ENCODE measurements around the gene CLNK. TPM values are rescaled to one million over a fixed set of nuclear protein-coding genes. Genes with fewer than 3 reads are reported as not detected.
A peak's percentile ranks its signal among the peaks of the same experiment; 100 is the strongest.

The CLNK gene
- total RNA-seq, 2 experiments from 2014 or later, result 0.05 to 0.17 TPM

DNA sequence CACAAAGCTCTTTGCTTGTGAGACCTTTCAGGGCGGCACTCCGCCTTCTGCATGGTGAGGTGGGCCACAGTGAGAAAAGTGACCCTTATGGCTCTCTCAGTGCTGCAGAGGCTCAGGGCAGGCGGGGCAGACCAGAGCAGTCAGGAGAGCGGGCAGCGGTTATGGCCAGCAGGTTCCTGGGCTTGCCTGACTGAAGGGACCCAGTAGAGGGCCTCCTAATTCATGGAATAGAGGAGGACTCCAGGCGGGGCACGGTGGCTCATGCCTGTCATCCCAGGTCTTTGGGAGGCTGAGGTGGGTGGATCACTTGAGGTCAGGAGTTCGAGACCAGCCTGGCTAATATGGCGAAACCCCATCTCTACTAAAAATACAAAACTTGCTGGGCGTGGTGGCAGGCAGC, 91.4 kb downstream of the CLNK start:
- no peak for ATAC-seq (ENCODE audit: poor library complexity)
- Histone ChIP-seq H3K9me3 (ENCODE audit: control insufficient read depth in 1 of 2, insufficient read depth in 1 of 2, low read length in 2 of 2) (no peaks in the 10 kb centered on the region), H3K27me3 (ENCODE audit: control insufficient read depth in 1 of 2, insufficient read depth in 2 of 2, low read length in 2 of 2) (no peaks in the 10 kb centered on the region), H3K4me3 (ENCODE audit: low read length) (no peak overlapping the region), H3K27ac (ENCODE audit: low read depth in 1 of 2, low read length in 2 of 2) (no peak overlapping the region), H3K4me1 (ENCODE audit: insufficient read depth, low read length) (peaks cover 17% of the 10 kb centered on the region), H3K36me3 (ENCODE audit: insufficient read depth, low read length) (no peaks in the 10 kb centered on the region)
- TF ChIP-seq, protein P1, sequence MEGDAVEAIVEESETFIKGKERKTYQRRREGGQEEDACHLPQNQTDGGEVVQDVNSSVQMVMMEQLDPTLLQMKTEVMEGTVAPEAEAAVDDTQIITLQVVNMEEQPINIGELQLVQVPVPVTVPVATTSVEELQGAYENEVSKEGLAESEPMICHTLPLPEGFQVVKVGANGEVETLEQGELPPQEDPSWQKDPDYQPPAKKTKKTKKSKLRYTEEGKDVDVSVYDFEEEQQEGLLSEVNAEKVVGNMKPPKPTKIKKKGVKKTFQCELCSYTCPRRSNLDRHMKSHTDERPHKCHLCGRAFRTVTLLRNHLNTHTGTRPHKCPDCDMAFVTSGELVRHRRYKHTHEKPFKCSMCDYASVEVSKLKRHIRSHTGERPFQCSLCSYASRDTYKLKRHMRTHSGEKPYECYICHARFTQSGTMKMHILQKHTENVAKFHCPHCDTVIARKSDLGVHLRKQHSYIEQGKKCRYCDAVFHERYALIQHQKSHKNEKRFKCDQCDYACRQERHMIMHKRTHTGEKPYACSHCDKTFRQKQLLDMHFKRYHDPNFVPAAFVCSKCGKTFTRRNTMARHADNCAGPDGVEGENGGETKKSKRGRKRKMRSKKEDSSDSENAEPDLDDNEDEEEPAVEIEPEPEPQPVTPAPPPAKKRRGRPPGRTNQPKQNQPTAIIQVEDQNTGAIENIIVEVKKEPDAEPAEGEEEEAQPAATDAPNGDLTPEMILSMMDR (IDR thresholded peaks at IDR 0.05), result no peak
- no peak overlapping the region for H3K27ac Mint-ChIP-seq
- ChIA-PET CTCF (no interaction called here), POLR2A (no interaction called here)
- no peaks in the 10 kb centered on the region for H3K9me3 Mint-ChIP-seq
- peaks cover 24% of the 10 kb centered on the region for H3K4me1 Mint-ChIP-seq (ENCODE audit: low read depth)
- no peaks in the 10 kb centered on the region for H3K36me3 Mint-ChIP-seq (ENCODE audit: low read depth)
- intact Hi-C loops (cut with DNase I, micrococcal nuclease), result no loop called here
- H3K4me3 Mint-ChIP-seq, result no peak overlapping the region
- DNase-seq, result no peak
- no peaks in the 10 kb centered on the region for H3K27me3 Mint-ChIP-seq

DNA sequence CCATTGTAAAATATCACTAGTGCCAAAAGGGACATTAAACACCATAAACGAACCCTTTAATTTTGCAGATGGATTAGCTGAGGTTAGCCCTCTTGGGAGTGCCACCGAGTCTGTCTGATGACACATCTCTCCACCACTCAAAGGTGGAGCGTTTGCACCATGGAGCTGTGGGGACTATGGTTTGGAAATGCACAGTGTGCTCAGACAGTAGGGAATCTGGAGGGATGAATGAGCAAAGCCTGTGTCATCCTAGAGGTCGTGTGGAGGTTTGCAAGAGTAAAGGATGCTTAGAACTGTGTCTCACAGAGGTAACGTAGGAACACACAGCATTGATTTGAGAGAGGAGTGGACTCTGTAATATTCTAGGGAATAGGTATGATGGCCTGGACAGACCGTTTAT, 93.7 kb downstream of the CLNK start:
- POLR2A ChIA-PET, result interaction anchor here (1.4 kb wide), 1 partner anchor 81 kb away, joined by 4 read pairs; no protein-coding TSS in a partner anchor
- intact Hi-C loops (cut with DNase I, micrococcal nuclease), result no loop called here

DNA sequence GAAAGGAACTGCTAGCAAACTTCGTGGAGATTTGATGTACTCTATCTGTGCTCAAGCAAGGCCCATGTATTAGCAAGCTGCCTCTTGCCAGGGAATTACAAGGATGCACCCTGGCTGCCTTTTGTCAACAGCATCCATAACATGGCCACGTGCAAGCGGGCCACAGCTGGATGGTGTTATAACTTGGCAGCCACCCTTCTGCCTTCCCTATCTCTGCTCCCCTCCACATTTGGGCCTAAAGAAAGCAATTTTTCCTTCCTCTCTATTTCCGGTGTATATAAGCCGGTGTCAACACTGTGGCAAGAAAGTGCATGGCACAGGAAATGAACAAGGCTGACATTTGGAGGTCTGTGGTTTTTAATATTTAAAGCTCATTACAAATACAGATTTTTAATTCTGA, 94.8 kb downstream of the CLNK start:
- no peak for ATAC-seq (ENCODE audit: poor library complexity)
- H3K27ac Mint-ChIP-seq, result peak overlapping the region; percentile 17
- peak in 1 of 14 experiments; percentile 42 for DNase-seq

More for the DNA sequence above, 93.7 kb downstream of the CLNK start:
- CTCF ChIA-PET, result no interaction called here
- Mint-ChIP-seq H3K4me3 (no peak overlapping the region), H3K27ac (no peak overlapping the region), H3K36me3 (ENCODE audit: low read depth) (no peaks in the 10 kb centered on the region), H3K9me3 (no peaks in the 10 kb centered on the region), H3K4me1 (ENCODE audit: low read depth) (peaks cover 34% of the 10 kb centered on the region), H3K27me3 (no peaks in the 10 kb centered on the region)
- H3K4me1 ChIP-seq (ENCODE audit: insufficient read depth, low read length), result peaks cover 27% of the 10 kb centered on the region
- TF ChIP-seq, protein P1 (IDR thresholded peaks at IDR 0.05), result no peak
- no peak overlapping the region for H3K4me3 ChIP-seq (ENCODE audit: low read length)
- no peaks in the 10 kb centered on the region for H3K36me3 ChIP-seq (ENCODE audit: insufficient read depth, low read length)
- no peaks in the 10 kb centered on the region for H3K9me3 ChIP-seq (ENCODE audit: control insufficient read depth in 1 of 2, insufficient read depth in 1 of 2, low read length in 2 of 2)
- H3K27me3 ChIP-seq (ENCODE audit: control insufficient read depth in 1 of 2, insufficient read depth in 2 of 2, low read length in 2 of 2), result no peaks in the 10 kb centered on the region
- H3K27ac ChIP-seq (ENCODE audit: low read depth in 1 of 2, low read length in 2 of 2), result no peak overlapping the region
- ATAC-seq (ENCODE audit: poor library complexity), result no peak
- DNase-seq, result no peak

More for the DNA sequence above, 94.8 kb downstream of the CLNK start:
- H3K27me3 ChIP-seq (ENCODE audit: control insufficient read depth in 1 of 2, insufficient read depth in 2 of 2, low read length in 2 of 2), result no peaks in the 10 kb centered on the region
- no peak overlapping the region for H3K4me3 Mint-ChIP-seq
- H3K36me3 Mint-ChIP-seq (ENCODE audit: low read depth), result no peaks in the 10 kb centered on the region
- ChIA-PET POLR2A (interaction anchor here (0.9 to 1.4 kb wide), 3 partner anchors 9 to 82 kb away, joined by 4 to 5 read pairs (median 4); no protein-coding TSS in a partner anchor), CTCF (no interaction called here)
- no peak overlapping the region for H3K4me3 ChIP-seq (ENCODE audit: low read length)
- TF ChIP-seq, protein P1 (IDR thresholded peaks at IDR 0.05), result no peak
- no peaks in the 10 kb centered on the region for H3K9me3 ChIP-seq (ENCODE audit: control insufficient read depth in 1 of 2, insufficient read depth in 1 of 2, low read length in 2 of 2)
- no peak overlapping the region for H3K27ac ChIP-seq (ENCODE audit: low read depth in 1 of 2, low read length in 2 of 2)
- intact Hi-C loops (cut with DNase I, micrococcal nuclease), result loop anchor here in 1 of 2 experiments (10.0 kb wide), 1 partner anchor 1135 kb away; no protein-coding TSS in a partner anchor
- H3K9me3 Mint-ChIP-seq, result no peaks in the 10 kb centered on the region
- H3K36me3 ChIP-seq (ENCODE audit: insufficient read depth, low read length), result no peaks in the 10 kb centered on the region
- H3K4me1 ChIP-seq (ENCODE audit: insufficient read depth, low read length), result peaks cover 27% of the 10 kb centered on the region
- no peaks in the 10 kb centered on the region for H3K27me3 Mint-ChIP-seq
- peaks cover 37% of the 10 kb centered on the region for H3K4me1 Mint-ChIP-seq (ENCODE audit: low read depth)

All from CD4-positive, alpha-beta T cell (primary cell).